ENCODE measurements around the gene CEP128. TPM values are rescaled to one million over a fixed set of nuclear protein-coding genes. Genes with fewer than 3 reads are reported as not detected.

The CEP128 gene
- polyA plus RNA-seq, 1 donor (not counting 4 experiments of a cell fraction or from before 2014, with no cell fraction given): 2.6 TPM

GRCh38 chr14:80587096-80587724, 354.3 kb downstream of the CEP128 start:
- dilution Hi-C loops (cut with MboI; ENCODE audit: extremely low pct_ligation_motif_present, low sequenced_read_pairs): no loop called here
- Histone ChIP-seq H3K9me3 (ENCODE audit: control insufficient read depth, low read depth, low read length) (no peaks in the 10 kb centered on the region), H3K27me3 (ENCODE audit: control insufficient read depth, extremely low read depth, insufficient read depth, low read length) (no peaks in the 10 kb centered on the region), H3K79me2 (ENCODE audit: control insufficient read depth, insufficient read depth, low read length) (no peaks in the 10 kb centered on the region), H4K20me1 (ENCODE audit: control insufficient read depth, extremely low read depth, insufficient read depth, low read length) (no peaks in the 10 kb centered on the region), H3K9me1 (ENCODE audit: control insufficient read depth, extremely low read depth, insufficient read depth, low read length) (no peaks in the 10 kb centered on the region), H3K4me1 (ENCODE audit: control insufficient read depth, extremely low read depth, insufficient read depth, low read length) (peaks cover 12% of the 10 kb centered on the region), H2AFZ (ENCODE audit: control insufficient read depth, low read length) (peak overlapping the region; percentile 54), H3K4me2 (ENCODE audit: control insufficient read depth, extremely low read depth, insufficient read depth, low read depth, low read length) (no peak overlapping the region), H3K9ac (ENCODE audit: control insufficient read depth, extremely low read depth, insufficient read depth, low read length) (no peak overlapping the region), H3K36me3 (ENCODE audit: control insufficient read depth in 2 of 2, extremely low read depth in 1 of 2, insufficient read depth in 2 of 2, low read length in 2 of 2) (no peaks in the 10 kb centered on the region), H3K4me3 (ENCODE audit: control insufficient read depth in 2 of 3, extremely low read depth in 1 of 3, insufficient read depth in 2 of 3, low read depth in 1 of 3, low read length in 3 of 3) (no peak overlapping the region), H3K27ac (ENCODE audit: control insufficient read depth, insufficient read depth, low read length) (no peak overlapping the region)
- DNase-seq (ENCODE audit: low read depth, low spot score) (no peak), FAIRE-seq (peak; percentile 9)
- TF ChIP-seq CTCF (optimal IDR thresholded peaks at IDR 0.05 in 1 of 3, IDR thresholded peaks at IDR 0.05 in 1 of 3, conservative IDR thresholded peaks at IDR 0.05 in 1 of 3; ENCODE audit: extremely low read depth in 1 of 3, insufficient read depth in 2 of 3, low read length in 3 of 3) (peak in 2 of 3 experiments; percentile 47 to 58), EZH2 (IDR thresholded peaks at IDR 0.05; ENCODE audit: low read length) (no peak)

GRCh38 chr14:80586131-80586530, 355.4 kb downstream of the CEP128 start:
- no peaks in the 10 kb centered on the region for H3K79me2 ChIP-seq (ENCODE audit: control insufficient read depth, insufficient read depth, low read length)
- peaks cover 12% of the 10 kb centered on the region for H3K4me1 ChIP-seq (ENCODE audit: control insufficient read depth, extremely low read depth, insufficient read depth, low read length)
- H4K20me1 ChIP-seq (ENCODE audit: control insufficient read depth, extremely low read depth, insufficient read depth, low read length): no peaks in the 10 kb centered on the region
- no peak overlapping the region for H2AFZ ChIP-seq (ENCODE audit: control insufficient read depth, low read length)
- H3K36me3 ChIP-seq (ENCODE audit: control insufficient read depth in 2 of 2, extremely low read depth in 1 of 2, insufficient read depth in 2 of 2, low read length in 2 of 2): no peaks in the 10 kb centered on the region
- H3K4me2 ChIP-seq (ENCODE audit: control insufficient read depth, extremely low read depth, insufficient read depth, low read depth, low read length): no peak overlapping the region
- dilution Hi-C loops (cut with MboI; ENCODE audit: extremely low pct_ligation_motif_present, low sequenced_read_pairs): no loop called here
- no peak overlapping the region for H3K9ac ChIP-seq (ENCODE audit: control insufficient read depth, extremely low read depth, insufficient read depth, low read length)
- DNase-seq (ENCODE audit: low read depth, low spot score) (no peak), FAIRE-seq (no peak)
- H3K27ac ChIP-seq (ENCODE audit: control insufficient read depth, insufficient read depth, low read length): no peak overlapping the region
- H3K9me3 ChIP-seq (ENCODE audit: control insufficient read depth, low read depth, low read length): no peaks in the 10 kb centered on the region
- TF ChIP-seq EZH2 (IDR thresholded peaks at IDR 0.05; ENCODE audit: low read length) (no peak), CTCF (optimal IDR thresholded peaks at IDR 0.05 in 1 of 3, IDR thresholded peaks at IDR 0.05 in 1 of 3, conservative IDR thresholded peaks at IDR 0.05 in 1 of 3; ENCODE audit: extremely low read depth in 1 of 3, insufficient read depth in 2 of 3, low read length in 3 of 3) (no peak)
- H3K9me1 ChIP-seq (ENCODE audit: control insufficient read depth, extremely low read depth, insufficient read depth, low read length): no peaks in the 10 kb centered on the region
- no peak overlapping the region for H3K4me3 ChIP-seq (ENCODE audit: control insufficient read depth in 2 of 3, extremely low read depth in 1 of 3, insufficient read depth in 2 of 3, low read depth in 1 of 3, low read length in 3 of 3)
- H3K27me3 ChIP-seq (ENCODE audit: control insufficient read depth, extremely low read depth, insufficient read depth, low read length): no peaks in the 10 kb centered on the region
